Measurements from ENCODE around the gene CSTF1. TPM values are rescaled to one million over a fixed set of nuclear protein-coding genes. Genes with fewer than 3 reads are reported as not detected.

The CSTF1 gene
- total RNA-seq, 2 donors from 2014 or later, result 35.1 to 40.2 TPM

- Histone ChIP-seq H3K9me3 (no peaks in the 10 kb centered on the region), H3K27ac (no peak overlapping the region), H3K4me3 (no peak overlapping the region), H3K36me3 (no peaks in the 10 kb centered on the region), H3K27me3 (replicated peaks; ENCODE audit: insufficient read depth) (no peaks in the 10 kb centered on the region), H3K4me1 (replicated peaks) (no peaks in the 10 kb centered on the region)
- TF ChIP-seq POLR2A (IDR thresholded peaks at IDR 0.05), result no peak
- no peak for TF ChIP-seq POLR2AphosphoS5 (IDR thresholded peaks at IDR 0.05)
- no peak for TF ChIP-seq CTCF (IDR thresholded peaks at IDR 0.05)
- no peak for DNase-seq (ENCODE audit: low spot score)
- intact Hi-C loops (cut with DNase I), result no loop called here
- 84% methylated on average over 1 of the region's 1 CpG for WGBS
Measured at GRCh38 chr20:56372850-56373249, 19.6 kb upstream of the CSTF1 start.

- Histone ChIP-seq H3K27me3 (replicated peaks; ENCODE audit: insufficient read depth) (no peaks in the 10 kb centered on the region), H3K4me3 (no peak overlapping the region), H3K36me3 (no peaks in the 10 kb centered on the region), H3K9me3 (no peaks in the 10 kb centered on the region), H3K27ac (no peak overlapping the region), H3K4me1 (replicated peaks) (no peaks in the 10 kb centered on the region)
- 70% methylated on average over 1 of the region's 1 CpG for WGBS
- intact Hi-C loops (cut with DNase I), result no loop called here
- DNase-seq (ENCODE audit: low spot score), result no peak
- TF ChIP-seq CTCF (IDR thresholded peaks at IDR 0.05), result no peak
- TF ChIP-seq POLR2A (IDR thresholded peaks at IDR 0.05), result no peak
- TF ChIP-seq POLR2AphosphoS5 (IDR thresholded peaks at IDR 0.05), result no peak
Measured at GRCh38 chr20:56373942-56374341, 18.5 kb upstream of the CSTF1 start.

- Histone ChIP-seq H3K27me3 (replicated peaks; ENCODE audit: insufficient read depth) (no peaks in the 10 kb centered on the region), H3K9me3 (no peaks in the 10 kb centered on the region), H3K4me1 (replicated peaks) (no peaks in the 10 kb centered on the region), H3K4me3 (no peak overlapping the region), H3K36me3 (no peaks in the 10 kb centered on the region), H3K27ac (no peak overlapping the region)
- intact Hi-C loops (cut with DNase I), result no loop called here
- no peak for DNase-seq (ENCODE audit: low spot score)
- WGBS, result 86% methylated on average over 2 of the region's 2 CpGs
- TF ChIP-seq CTCF (IDR thresholded peaks at IDR 0.05) (no peak), POLR2A (IDR thresholded peaks at IDR 0.05) (no peak), POLR2AphosphoS5 (IDR thresholded peaks at IDR 0.05) (no peak)
Measured at GRCh38 chr20:56376331-56376730, 16.1 kb upstream of the CSTF1 start.

GRCh38 chr20:56378386-56378785, 14.1 kb upstream of the CSTF1 start:
- Histone ChIP-seq H3K36me3 (no peaks in the 10 kb centered on the region), H3K27ac (no peak overlapping the region), H3K4me1 (replicated peaks) (no peaks in the 10 kb centered on the region), H3K27me3 (replicated peaks; ENCODE audit: insufficient read depth) (no peaks in the 10 kb centered on the region), H3K9me3 (no peaks in the 10 kb centered on the region), H3K4me3 (no peak overlapping the region)
- TF ChIP-seq POLR2AphosphoS5 (IDR thresholded peaks at IDR 0.05) (no peak), POLR2A (IDR thresholded peaks at IDR 0.05) (no peak), CTCF (IDR thresholded peaks at IDR 0.05) (no peak)
- intact Hi-C loops (cut with DNase I), result no loop called here
- 94% methylated on average over 3 of the region's 3 CpGs for WGBS
- no peak for DNase-seq (ENCODE audit: low spot score)

- intact Hi-C loops (cut with DNase I), result no loop called here
- Histone ChIP-seq H3K9me3 (no peaks in the 10 kb centered on the region), H3K27ac (no peak overlapping the region), H3K36me3 (no peaks in the 10 kb centered on the region), H3K4me1 (replicated peaks) (no peaks in the 10 kb centered on the region), H3K27me3 (replicated peaks; ENCODE audit: insufficient read depth) (no peaks in the 10 kb centered on the region), H3K4me3 (no peak overlapping the region)
- no peak for DNase-seq (ENCODE audit: low spot score)
- TF ChIP-seq POLR2AphosphoS5 (IDR thresholded peaks at IDR 0.05) (no peak), POLR2A (IDR thresholded peaks at IDR 0.05) (no peak), CTCF (IDR thresholded peaks at IDR 0.05) (no peak)
- whole genome bisulfite sequencing, result 9% methylated on average over 1 of the region's 1 CpG
Measured at GRCh38 chr20:56380375-56380774, 12.1 kb upstream of the CSTF1 start.

Data from prostate gland (tissue), 2 donors.